Esophagus squamous epithelium (tissue), 5 donors: ENCODE results near the gene PDE12. TPM values are rescaled to one million over a fixed set of nuclear protein-coding genes. Genes with fewer than 3 reads are reported as not detected.

Experiments used
- DNase-seq: peaks from one replicate; lab custom pipeline; 2025; lab: John Stamatoyannopoulos, UW
- H3K27ac ChIP-seq, 4 donors: fragments of 200-600 bp; sonication (generic); one replicate each; pipeline ENCODE4 v1.5.1; 2016 to 2019; ENCODE audit warnings: mild to moderate bottlenecking in 1 of 4
- H3K27me3 ChIP-seq, 4 donors: fragments of 200-600 bp; sonication (generic); 1 replicate in 3 of 4; 2 replicates in 1 of 4; pipeline versions ENCODE4 v1.5.1 to v1.6.0; 2017 to 2021; ENCODE audit warnings: antibody characterized with exemption in 1 of 4
- H3K36me3 ChIP-seq, 3 donors: fragments of 200-600 bp; sonication (generic); one replicate each; pipeline ENCODE4 v1.5.1; 2016 to 2019
- H3K4me1 ChIP-seq, 3 donors: fragments of 200-600 bp; sonication (generic); one replicate each; pipeline ENCODE4 v1.5.1; 2017 to 2019
- H3K4me3 ChIP-seq, 4 donors: fragments of 200-600 bp; sonication (generic); 1 replicate in 3 of 4; 2 replicates in 1 of 4; pipeline ENCODE4 v1.5.1; 2016 to 2019; ENCODE audit warnings: mild to moderate bottlenecking in 2 of 4, moderate library complexity in 1 of 4
- H3K9me3 ChIP-seq, 3 donors: fragments of 200-600 bp; sonication (generic); one replicate each; pipeline ENCODE4 v1.5.1; 2016 to 2019
- CTCF ChIP-seq, 6 experiments: fragments of 450-650 bp in 4 of 6; fragments of 200-600 bp in 2 of 6; sonication (generic) in 2 of 6; IDR thresholded peaks; one replicate each; pipeline ENCODE4 v1.5.1; 2016 to 2019; ENCODE audit warnings: antibody characterized with exemption in 6 of 6, mild to moderate bottlenecking in 4 of 6, moderate library complexity in 4 of 6
- POLR2A ChIP-seq, 4 donors: fragments of 450-650 bp; IDR thresholded peaks; one replicate each; pipeline ENCODE4 v1.6.1; 2017; ENCODE audit warnings: antibody characterized with exemption in 4 of 4, mild to moderate bottlenecking in 4 of 4, moderate library complexity in 3 of 4
- WGBS, 2 donors: methylation state at CpG; one replicate each; pipeline ENCODE4 v1.1.5; 2018; 5-methylcytosine and 5-hydroxymethylcytosine counted together
- intact Hi-C: fragments of 100-400 bp; cut with DNase I; formaldehyde crosslinking; loops from one replicate; pipeline ENCODE4 v1.15.0; 2022
- total RNA-seq, 4 donors: library from RNA; depleted of rRNA; stranded (reverse); fragments of >200 nt; gene quantifications; one replicate each; pipeline ENCODE4 v1.1.0, GENCODE V29; 2016
- donor health status: DM: yes; HTN: yes; CAD: no.

Gene PDE12
- total RNA-seq, 4 donors from 2014 or later, result 19.7 to 26.1 (median 23.7) TPM

- no peaks in the 10 kb centered on the region for H3K9me3 ChIP-seq
- peak in 2 of 4 donors; percentile 19 to 32 for TF ChIP-seq POLR2A (IDR thresholded peaks at IDR 0.05)
- TF ChIP-seq CTCF (IDR thresholded peaks at IDR 0.05), result no peak
- peak overlapping the region; percentile 94 to 99 (median 98) for H3K27ac ChIP-seq
- H3K36me3 ChIP-seq, result peaks cover 0 to 16% (median 0%) of the 10 kb centered on the region in 3 donors
- H3K4me1 ChIP-seq, result peaks cover 3 to 58% (median 40%) of the 10 kb centered on the region in 3 donors
- peak overlapping the region; percentile 72 to 92 (median 81) for H3K4me3 ChIP-seq
- peak; percentile 13 for DNase-seq
- 0 to 1% methylated on average over 19 to 28 of the region's 31 CpGs for WGBS, 2 donors
- intact Hi-C loops, result loop anchor here (5.0 kb wide), 1 partner anchor 161 kb away; the partner anchor contains the start of gene SLMAP
- H3K27me3 ChIP-seq, result no peaks in the 10 kb centered on the region
Observed at GRCh38 chr3:57596495-57597126, 40.5 kb downstream of the PDE12 start.

GRCh38 chr3:57597127-57597923 lies 41.3 kb downstream of the PDE12 start, which contains the start of gene ARF4:
Gene ARF4 (minus strand): TSS chr3:57597344. CDS start chr3:57597140, 204 bp downstream.
- peak within 1 kb of the TSS; percentile 94 to 99 (median 98) for H3K27ac ChIP-seq
- WGBS, 2 donors, result 0 to 1% methylated on average over 27 to 33 of the region's 67 CpGs
- TF ChIP-seq CTCF (IDR thresholded peaks at IDR 0.05), result peak in 2 of 6 experiments; percentile 9 to 52
- TF ChIP-seq POLR2A (IDR thresholded peaks at IDR 0.05), result peak; percentile 52 to 99 (median 90)
- intact Hi-C loops, result loop anchor here (5.0 kb wide), 1 partner anchor 160 kb away; the partner anchor contains the start of gene SLMAP
- H3K9me3 ChIP-seq, result no peaks in the 10 kb centered on the region
- H3K36me3 ChIP-seq, result peaks cover 0 to 23% (median 0%) of the 10 kb centered on the region in 3 donors
- peak within 1 kb of the TSS; percentile 72 to 92 (median 81) for H3K4me3 ChIP-seq
- DNase-seq, result peak; percentile 94
- H3K27me3 ChIP-seq, result no peaks in the 10 kb centered on the region
- H3K4me1 ChIP-seq, result peaks cover 3 to 53% (median 37%) of the 10 kb centered on the region in 3 donors

- Histone ChIP-seq H3K27me3 (no peaks in the 10 kb centered on the region), H3K4me1 (peaks cover 3 to 38% (median 26%) of the 10 kb centered on the region in 3 donors), H3K36me3 (peaks cover 0 to 22% (median 0%) of the 10 kb centered on the region in 3 donors), H3K9me3 (no peaks in the 10 kb centered on the region), H3K4me3 (peak overlapping the region; percentile 37 to 92 (median 81)), H3K27ac (peak overlapping the region; percentile 93 to 99 (median 96))
- WGBS, 2 donors, result 52 to 59% methylated on average over 5 of the region's 5 CpGs
- TF ChIP-seq POLR2A (IDR thresholded peaks at IDR 0.05), result no peak
- intact Hi-C loops, result loop anchor here (5.0 kb wide), 1 partner anchor 158 kb away; the partner anchor contains the start of gene SLMAP
- no peak for DNase-seq
Observed at GRCh38 chr3:57598765-57599360, 42.8 kb downstream of the PDE12 start.

DNA sequence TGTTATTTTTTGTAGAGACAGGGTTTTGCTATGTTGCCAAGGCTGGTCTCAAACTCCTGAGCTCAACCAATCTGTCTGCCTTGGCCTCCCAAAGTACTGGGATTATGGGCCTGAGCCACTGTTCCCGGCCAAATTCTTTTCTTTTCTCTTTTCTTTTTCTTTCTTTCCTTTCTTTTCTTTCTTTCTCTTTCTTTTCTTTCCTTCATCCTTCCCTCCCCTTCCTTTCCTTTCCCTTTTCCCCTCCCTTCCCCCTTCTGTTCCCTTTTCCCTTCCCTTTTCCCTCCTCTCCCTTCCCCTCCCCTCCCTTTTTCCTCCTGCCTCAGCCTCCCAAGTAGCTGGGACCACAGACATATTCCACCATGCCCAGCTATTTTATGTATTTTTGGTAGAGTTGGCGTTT lies 44.1 kb downstream of the PDE12 start:
- WGBS, 2 donors, result 85 to 95% methylated on average over 2 of the region's 2 CpGs
- Histone ChIP-seq H3K27ac (no peak overlapping the region), H3K4me1 (peaks cover 0 to 24% (median 13%) of the 10 kb centered on the region in 3 donors), H3K4me3 (no peak overlapping the region), H3K9me3 (no peaks in the 10 kb centered on the region), H3K27me3 (no peaks in the 10 kb centered on the region), H3K36me3 (peaks cover 0 to 22% (median 0%) of the 10 kb centered on the region in 3 donors)
- intact Hi-C loops, result no loop called here
- no peak for TF ChIP-seq POLR2A (IDR thresholded peaks at IDR 0.05)
- TF ChIP-seq CTCF (IDR thresholded peaks at IDR 0.05), result no peak
- no peak for DNase-seq

GRCh38 chr3:57604971-57605370 lies 48.9 kb downstream of the PDE12 start:
- WGBS, 2 donors, result 89 to 90% methylated on average over 2 of the region's 2 CpGs
- H3K27ac ChIP-seq, result no peak overlapping the region
- intact Hi-C loops, result no loop called here
- H3K4me1 ChIP-seq, result no peaks in the 10 kb centered on the region
- TF ChIP-seq CTCF (IDR thresholded peaks at IDR 0.05), result no peak
- H3K36me3 ChIP-seq, result peaks cover 0 to 34% (median 0%) of the 10 kb centered on the region in 3 donors
- no peak overlapping the region for H3K4me3 ChIP-seq
- peaks cover 0 to 7% (median 0%) of the 10 kb centered on the region in 3 donors for H3K9me3 ChIP-seq
- DNase-seq, result no peak
- H3K27me3 ChIP-seq, result no peaks in the 10 kb centered on the region
